ENCODE measurements around the gene SHROOM1.
A peak's percentile ranks its signal among the peaks of the same experiment; 100 is the strongest.
"Not testable (repeated sequence)": the region's sequence is repeated elsewhere in the genome, so short reads cannot be mapped to it uniquely, and the experiment has no call there.

Gene SHROOM1

DNA sequence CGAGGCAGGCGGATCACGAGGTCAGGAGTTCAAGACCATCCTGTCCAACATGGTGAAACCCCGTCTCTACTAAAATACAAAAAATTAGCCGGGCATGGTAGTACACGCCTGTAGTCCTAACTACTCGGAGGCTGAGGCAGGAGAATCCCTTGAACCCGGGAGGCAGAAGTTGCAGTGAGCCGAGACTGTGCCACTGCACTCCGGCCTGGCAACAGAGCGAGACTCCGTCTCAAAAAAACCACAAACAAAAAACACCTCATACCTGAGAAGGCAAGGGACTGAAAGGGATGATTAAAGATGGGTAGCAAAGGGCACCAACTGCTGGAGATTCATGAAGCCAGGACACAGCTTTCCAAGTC, 23.7 kb downstream of the SHROOM1 start:
- not testable (repeated sequence) for DNase-seq (ENCODE audit: low read depth in 2 of 2)

DNA sequence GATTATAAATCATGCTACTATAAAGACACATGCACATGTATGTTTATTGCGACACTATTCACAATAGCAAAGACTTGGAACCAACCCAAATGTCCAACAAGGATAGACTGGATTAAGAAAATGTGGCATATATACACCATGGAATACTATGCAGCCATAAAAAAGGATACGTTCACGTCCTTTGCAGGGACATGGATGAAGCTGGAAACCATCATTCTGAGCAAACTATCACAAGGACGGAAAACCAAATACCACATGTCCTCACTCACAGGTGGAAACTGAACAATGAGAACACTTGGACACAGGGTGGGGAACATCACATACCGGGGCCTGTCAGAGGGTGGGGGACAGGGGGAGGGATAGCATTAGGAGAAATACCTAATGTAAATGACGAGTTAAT, 24.6 kb downstream of the SHROOM1 start:
- not testable (repeated sequence) for DNase-seq (ENCODE audit: low read depth in 2 of 2)

DNA sequence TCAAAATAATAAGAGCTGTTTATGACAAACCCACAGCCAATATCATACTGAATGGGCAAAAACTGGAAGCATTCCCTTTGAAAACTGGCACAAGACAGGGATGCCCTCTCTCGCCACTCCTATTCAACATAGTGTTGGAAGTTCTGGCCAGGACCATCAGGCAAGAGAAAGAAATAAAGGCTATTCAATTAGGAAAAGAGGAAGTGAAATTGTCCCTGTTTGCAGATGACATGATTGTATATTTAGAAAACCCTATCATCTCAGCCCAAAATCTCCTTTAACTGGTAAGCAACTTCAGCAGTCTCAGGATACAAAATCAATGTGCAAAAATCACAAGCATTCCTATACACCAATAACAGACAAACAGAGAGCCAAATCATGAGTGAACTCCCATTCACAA, 26.2 kb downstream of the SHROOM1 start:
- DNase-seq (ENCODE audit: low read depth in 2 of 2), result not testable (repeated sequence)

DNA sequence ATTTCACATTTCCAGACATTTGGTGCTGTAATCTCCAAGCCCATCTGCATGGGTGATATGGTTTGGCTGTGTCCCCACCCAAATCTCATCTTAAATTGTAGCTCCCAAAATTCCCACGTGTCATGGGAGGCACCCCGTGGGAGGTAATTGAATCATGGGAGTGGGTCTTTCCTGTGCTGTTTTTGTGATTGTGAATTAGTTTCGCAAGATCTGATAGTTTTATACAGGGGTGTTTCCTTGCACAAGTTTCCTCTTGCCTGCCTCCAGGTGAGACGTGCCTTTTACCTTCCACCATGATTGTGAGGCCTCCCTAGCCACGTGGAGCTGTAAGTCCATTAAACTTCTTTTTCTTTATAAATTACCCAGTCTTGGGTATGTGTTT, 27.8 kb downstream of the SHROOM1 start:
- DNase-seq (ENCODE audit: low read depth in 2 of 2), result not testable (repeated sequence)

DNA sequence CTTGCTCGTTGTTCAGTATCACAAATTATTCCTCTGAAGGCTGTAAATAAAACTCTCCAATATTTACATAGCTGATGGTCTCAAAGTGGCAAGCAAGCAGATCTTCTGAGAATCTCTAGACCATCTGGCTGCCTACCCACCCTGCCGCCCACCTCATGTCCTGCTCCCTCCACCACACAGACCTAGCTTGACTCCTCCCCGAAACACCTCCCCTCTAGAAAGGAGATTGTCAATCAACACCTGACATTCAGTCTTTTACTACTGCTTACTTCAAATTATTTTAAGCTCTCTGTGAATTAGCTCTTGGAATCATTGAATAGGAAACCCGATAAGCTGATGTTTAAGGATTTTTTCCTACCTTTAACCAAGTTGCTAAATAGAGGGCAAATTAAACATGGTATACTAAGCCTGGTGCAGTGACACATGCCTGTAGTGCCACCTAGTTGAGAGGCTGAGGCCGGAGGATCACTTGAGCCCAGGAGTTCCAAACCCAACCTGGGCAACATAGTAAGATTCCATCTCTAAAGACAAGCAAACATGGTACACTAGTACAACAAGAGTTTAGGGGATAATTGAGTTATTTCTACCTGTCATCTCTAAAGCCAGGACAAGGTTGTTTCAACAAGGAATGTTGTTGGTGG, 28.3 kb downstream of the SHROOM1 start:
- no peak for DNase-seq (ENCODE audit: low read depth in 2 of 2)

DNA sequence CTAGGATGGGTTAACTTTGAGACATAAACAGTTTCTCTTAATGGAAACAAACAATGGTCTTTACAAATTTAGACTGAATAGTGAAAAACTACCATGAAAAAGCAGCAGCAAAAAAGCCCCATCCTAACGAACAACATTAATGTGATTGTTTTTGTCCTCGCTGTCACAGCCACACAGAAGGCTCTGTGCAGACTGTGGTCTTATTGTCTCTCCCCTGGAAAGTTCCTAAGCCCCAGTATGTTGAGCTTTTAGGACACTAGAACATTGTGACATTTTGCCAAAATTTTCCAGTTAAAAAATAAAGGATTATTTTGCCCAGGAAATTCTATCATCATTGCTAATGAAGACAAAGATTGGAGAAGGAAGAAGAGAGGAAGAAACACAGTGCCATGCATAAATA, 29.9 kb downstream of the SHROOM1 start:
- no peak for DNase-seq (ENCODE audit: low read depth in 2 of 2)

DNA sequence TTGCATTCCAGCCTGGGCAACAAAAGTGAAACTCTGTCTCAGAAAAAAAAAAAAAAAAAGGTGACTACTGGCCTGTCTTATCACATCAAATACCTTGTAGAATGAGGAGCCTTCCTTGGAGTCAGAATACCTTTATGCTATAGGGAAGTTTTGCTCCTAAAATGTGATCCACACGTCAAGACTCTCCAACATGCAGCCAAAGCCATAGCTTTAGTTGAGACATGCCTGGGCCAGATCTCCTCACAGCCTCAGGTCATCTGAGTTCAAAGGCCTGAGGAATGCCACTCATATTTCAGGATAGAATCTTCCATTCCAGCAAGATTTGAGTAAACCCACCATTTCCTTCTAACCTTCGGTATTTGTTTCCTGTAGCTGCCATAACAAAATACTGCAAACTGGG, 31.1 kb downstream of the SHROOM1 start:
- DNase-seq (ENCODE audit: low read depth in 2 of 2), result no peak

DNA sequence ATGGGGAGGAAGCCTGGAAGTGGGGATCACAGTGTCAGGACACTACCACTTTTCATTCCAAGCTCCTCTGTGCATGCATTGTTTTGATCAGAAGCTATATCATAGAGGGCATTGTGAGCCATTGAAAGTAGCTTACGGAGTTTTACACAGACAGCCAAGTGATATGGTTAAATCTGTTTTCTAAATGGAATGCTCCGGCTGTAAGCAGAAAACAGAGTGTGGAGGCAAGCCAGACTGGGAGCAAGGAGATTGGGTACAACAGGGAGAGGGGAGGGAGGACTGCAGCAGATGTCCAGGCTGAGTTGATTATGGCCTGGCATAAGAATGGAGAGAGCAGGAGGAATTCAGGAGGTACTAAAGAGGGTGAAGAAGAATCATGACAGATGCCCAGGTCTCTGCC, 32.8 kb downstream of the SHROOM1 start:
- DNase-seq (ENCODE audit: low read depth in 2 of 2), result no peak

DNA sequence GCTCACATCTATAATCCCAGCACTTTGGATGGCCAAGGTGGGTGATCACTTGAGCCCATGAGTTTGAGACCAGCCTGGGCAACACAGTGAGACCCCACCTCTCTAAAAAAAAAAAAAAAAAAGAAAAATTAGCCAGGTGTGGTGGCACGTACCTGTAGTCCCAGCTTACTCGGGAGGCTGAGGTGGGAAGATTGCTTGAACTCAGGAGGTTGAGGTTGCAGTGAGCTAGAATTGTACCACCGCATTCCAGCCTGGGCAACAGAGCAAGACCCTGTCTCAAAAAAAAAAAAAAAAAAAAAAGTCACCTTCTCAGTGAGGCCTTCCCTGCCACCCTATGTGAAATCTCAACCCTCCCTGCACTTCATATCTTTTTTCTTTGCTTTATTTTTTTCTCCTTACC, 39.4 kb downstream of the SHROOM1 start:
- no peak for DNase-seq (ENCODE audit: low read depth in 2 of 2)

DNA sequence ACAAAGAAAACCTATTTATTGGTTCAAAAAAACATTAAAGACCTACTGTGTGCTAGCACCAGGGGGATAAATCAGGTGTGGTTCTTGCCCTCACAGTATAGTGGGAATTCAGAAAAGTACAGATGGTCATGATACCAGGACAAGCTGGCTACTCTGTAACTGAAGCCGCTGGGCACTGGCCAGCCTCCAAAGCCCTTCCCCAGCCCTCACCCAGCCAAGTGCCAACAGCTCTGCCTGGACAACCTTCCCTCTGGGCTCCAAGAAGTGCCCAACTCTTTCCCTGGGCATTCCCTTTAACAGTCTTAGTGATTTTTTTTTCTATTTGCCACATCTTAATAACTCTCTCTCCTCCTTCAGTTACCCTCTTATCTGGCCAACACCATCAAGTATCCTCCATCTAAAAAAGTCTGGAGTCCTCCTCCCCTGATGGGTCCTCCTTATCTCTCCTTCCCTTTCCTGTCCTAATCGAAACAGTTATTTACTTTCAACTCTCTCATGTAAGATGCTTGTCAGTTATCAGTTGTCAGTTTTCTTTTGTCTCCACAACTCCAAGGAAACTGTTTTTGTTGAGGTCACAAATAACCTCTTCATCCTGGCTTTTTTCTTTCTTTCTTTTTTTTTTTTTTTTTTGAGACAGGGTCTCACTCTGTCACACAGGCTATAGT, 40.1 kb downstream of the SHROOM1 start:
- DNase-seq (ENCODE audit: low read depth in 2 of 2), result no peak

DNA sequence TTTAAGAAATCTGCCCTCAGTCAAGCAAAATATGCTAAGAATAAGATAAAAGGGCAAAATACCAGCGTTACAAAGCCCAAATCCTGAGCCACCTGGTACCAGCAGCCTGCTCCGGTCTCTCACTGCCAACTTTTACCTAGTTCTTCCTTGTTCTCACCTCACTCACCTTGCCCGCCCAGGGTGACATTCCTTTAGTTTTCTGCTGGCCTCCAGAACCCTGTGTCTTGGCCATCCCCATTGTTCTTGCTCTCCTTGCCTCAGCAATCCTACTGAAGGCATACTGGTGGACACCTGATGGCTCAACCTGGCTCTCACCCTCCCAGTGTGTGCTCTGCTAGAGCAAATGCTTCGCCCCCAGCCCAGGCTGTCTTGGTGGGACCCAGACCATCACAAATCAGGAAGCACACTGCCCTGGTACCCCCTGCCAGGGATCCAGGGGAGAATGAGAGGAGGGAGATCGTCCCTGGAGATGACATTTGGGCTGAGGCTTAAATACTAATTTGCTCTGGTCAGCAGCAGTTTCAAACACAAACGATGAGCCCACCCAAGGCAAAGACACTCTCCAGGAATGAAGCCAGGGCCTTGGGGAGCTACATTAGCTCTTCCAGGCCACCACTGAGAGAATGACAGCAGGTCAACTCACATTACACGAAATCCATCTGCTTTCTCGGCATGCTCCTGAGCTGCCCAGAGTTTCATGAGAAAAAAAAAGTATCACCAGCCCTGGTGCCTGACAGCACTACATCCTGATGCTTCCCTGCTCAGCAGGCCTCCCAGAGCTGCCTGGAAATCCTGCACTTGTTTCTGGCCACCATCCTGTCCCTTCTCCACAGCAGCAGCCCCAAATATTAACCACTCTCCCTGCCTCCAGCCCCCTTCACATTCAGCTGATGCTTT, 41.2 kb downstream of the SHROOM1 start:
- DNase-seq (ENCODE audit: low read depth in 2 of 2), result no peak

DNA sequence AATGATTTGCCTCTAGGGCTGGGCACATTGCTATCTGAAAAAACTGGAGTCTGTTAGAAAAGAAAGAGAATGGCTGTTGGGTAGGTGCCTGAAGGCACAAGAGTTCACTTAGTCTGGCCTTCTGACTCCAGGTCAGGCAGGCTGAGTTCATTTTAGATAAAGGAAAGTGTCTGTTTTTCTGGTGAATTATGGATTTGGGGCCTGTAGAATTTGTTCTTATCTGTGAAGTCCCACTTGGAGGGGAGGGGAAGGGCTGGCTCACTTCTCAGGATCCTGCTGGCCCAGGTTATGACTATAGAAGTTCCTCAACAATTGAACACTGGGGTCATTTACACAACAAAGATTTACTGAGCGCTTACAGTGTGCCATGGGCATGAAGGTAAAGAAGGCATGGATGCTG, 41.9 kb downstream of the SHROOM1 start:
- DNase-seq (ENCODE audit: low read depth in 2 of 2), result no peak

DNA sequence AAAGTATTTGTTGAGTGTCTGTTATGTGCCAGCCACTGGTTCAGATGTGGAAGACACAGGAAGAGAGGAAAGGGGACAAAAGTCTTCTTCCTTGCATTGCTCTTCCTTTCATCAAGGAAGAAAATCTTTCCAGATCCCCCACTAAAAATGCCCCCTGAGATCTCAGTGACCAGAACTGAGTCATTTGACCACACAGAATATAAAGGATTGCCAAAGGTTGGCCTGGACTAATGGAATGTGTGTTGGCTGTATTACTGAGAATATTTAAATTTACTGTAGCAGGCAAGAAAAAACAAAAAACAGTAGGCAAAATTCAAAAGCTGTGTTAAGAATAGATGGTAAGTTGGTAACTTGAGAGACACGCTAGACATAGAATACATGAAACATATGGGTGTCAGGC, 43.4 kb downstream of the SHROOM1 start:
- no peak for DNase-seq (ENCODE audit: low read depth in 2 of 2)

DNA sequence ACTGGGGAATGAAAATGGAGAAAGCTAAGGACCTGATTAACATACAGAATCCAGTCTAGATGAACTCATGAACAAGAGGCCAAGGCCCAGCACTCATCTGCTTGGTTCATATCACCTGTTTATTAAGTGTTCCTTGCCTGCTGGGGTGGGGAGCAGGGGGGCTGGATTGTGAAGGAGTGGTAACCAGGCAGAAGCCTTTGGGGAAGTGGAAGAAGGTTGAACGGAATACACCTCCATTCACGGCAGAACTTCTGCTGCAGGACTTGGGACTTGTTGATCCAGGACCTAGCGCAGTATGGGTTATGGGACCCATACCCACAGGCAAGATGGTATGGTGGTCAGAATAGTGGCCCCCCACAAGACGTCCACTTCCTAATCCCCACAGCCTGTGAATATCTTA, 44.6 kb downstream of the SHROOM1 start:
- DNase-seq (ENCODE audit: low read depth in 2 of 2), result no peak

DNA sequence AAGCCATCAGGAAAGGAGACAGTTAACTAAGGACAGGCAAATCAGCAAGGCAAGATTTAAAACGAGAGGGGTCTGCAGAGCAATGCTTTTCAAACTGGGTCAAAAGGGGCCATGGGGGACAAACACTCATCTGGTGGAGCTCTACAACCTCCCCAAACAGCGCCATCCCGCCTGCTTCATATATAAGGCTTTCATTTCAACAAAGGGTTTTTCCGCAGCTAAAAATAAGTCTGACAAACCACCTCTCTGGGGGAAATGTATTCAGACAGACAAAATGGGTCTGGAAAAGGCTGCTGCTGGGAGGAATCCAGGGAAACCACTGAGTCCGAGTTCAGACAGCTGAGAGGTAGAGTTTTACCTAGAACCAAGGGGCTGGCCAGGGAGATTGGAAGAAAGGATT, 45.1 kb downstream of the SHROOM1 start:
- DNase-seq (ENCODE audit: low read depth in 2 of 2), result no peak

DNA sequence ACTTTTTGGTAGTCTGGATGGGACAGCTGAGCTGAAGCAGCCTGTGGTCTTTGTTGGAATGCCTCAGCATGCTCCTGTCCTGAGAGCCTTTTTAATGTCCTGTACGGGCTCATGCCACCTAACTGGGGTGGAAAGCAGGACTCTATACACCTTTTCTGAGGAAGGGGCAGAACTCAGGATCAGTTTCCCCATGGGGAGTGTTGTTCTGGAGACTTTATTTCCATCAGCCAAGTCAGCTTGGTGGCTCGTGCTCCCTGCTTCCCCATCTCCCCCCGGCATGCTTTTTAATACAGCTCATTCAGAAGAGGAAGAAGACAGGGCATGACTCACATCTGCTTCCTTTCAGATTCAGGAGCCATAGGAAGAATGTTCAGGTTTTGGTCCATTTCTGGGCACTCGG, 48.3 kb downstream of the SHROOM1 start:
- DNase-seq (ENCODE audit: low read depth in 2 of 2), result no peak

DNA sequence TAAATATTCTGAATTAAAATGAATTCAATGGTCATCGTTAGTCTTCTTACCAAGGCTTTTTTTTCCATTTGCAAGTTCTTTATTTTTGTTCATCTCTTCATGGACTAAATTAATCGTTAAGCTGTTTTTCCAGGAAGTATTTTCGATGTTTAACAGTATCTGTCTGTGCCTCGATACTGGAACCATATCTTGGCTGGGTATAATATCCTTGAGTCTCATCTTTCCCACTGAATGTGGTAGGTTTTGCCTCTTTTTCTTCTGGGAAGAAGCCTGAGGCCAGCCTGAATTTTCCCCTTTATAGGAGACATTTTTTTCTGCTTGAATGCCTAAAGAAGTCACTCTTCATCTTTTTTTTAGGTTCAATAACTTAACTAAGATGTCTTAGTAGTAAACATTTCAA, 49.4 kb downstream of the SHROOM1 start:
- no peak for DNase-seq (ENCODE audit: low read depth in 2 of 2)

DNA sequence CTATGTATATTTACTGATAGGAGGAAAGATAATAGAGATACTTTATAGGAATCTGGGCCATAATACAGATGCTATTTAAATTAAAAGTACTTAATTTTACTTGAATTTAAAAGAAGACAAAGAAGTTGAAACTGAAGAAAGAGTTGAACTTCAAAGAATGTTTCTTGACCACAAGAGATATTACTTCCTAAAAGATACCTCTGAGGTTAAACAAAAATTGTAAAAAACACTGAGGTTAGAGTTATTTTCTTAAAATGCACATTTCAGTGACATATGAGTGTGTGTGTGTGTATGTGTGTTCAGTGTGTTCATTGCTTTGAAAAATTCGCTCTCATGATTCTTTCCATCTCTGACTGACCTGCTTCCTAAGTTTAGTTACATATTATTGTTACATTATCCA, 49.9 kb downstream of the SHROOM1 start:
- DNase-seq (ENCODE audit: low read depth in 2 of 2), result no peak

DNA sequence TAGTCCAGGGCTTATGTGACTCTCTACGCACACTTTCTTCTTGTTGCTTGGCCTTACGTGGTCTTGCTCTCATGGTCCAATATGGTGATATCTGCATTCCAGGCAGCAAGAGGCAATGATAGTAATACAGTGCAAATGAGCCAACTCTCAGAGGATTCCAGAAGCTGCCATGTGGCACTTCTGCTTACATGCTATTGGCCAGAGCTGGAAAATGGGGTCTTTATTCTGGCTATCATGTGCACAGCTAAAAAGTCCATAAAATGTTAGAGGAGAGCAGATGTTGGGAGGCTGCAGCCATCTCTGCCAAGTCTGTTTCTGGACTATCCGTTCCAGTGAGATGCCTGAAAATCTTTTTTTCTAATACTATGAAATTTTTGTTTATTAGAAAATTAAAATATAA, 50.5 kb downstream of the SHROOM1 start:
- no peak for DNase-seq (ENCODE audit: low read depth in 2 of 2)

DNA sequence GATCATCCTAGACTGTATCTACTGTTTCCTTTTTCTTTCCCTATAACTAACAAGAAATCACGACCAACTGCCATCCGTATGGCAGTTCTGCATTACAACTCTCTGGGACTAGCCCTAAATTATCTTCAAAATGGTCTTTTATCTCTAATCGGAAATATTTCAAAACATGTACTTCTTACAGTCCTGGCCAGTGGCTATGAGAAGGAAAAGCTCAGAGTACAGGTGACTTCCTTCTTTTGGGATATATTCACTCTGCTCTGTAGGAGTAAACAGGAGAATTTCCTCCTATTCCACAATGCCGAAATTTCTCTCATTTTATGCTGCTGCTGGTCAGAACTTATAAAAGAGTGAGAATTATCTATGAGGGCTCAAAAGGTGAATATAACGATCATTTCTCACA, 51.6 kb downstream of the SHROOM1 start:
- no peak for DNase-seq (ENCODE audit: low read depth in 2 of 2)

DNA sequence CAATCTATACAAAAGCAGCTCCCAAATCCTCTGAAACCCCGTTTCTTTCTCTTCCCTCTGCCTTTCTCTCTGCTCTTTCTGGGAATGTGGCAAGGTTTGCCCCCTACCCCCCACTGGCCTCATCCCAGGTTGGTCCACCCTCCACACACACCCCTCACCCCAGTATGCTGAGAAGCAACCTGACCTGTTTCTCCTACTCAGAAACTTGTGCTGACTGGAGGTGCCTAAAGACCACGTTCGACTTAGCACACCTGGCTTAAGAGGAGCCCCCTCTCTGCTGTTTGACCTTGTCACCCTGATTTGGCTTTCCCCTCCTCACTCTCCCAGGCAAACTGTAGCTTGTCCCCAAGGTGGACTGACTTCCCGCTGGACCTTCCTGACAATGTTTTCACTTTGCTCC, 52.3 kb downstream of the SHROOM1 start:
- DNase-seq (ENCODE audit: low read depth in 2 of 2), result no peak

DNA sequence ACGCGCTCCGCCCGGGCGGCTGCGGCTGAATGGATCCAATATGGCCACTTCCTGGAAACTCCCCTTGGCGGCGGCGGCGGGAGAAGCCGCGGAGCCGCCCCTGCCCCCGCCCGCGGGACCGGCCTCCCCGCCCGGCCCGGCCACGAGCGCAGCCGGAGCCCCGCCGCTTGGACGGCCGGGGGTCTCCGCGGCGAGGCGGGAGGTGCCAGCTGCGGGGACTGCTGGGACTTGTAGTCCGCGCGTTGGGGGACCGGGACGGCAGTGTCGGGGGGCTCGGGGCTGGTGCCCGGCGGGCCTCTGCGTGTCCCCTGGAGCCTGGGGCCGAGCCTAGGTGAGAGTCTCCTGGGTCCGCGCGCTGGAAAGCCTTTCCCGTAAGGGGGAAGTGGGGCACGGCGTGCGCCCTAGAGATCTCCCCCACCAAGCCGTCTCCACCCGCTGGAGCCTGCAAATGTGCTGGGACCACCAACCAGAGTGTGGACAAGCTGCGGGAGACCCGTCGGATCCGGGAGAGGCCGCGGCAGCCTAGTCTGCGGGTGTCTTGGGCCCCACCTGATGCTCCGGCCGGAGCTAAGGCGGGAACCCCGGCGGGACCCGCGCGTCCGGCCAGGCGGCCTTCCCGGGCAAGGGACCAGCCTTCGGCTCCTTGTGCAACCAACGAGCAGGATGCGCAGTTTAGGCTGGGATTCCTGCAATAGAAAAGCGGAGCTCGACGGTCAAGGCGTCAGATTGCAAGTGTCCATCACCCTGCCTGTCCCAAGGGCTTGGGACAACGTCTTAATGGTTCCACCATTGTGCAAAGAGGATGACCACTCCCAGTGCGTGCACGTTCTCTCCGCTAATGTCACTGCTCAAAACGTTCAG, 53.0 kb downstream of the SHROOM1 start, which contains the start of gene SEPTIN8:
Gene SEPTIN8 (minus strand): TSS at position 31 of the 861 bp plus-strand sequence. CDS start 102 bp downstream, outside the sequence.
- peak in 1 of 2 donors; percentile 21 for DNase-seq (ENCODE audit: low read depth in 2 of 2)
